CD14-positive monocyte (primary cell): ENCODE results near the gene CEP112. TPM values are rescaled to one million over a fixed set of nuclear protein-coding genes. Genes with fewer than 3 reads are reported as not detected.
A peak's percentile ranks its signal among the peaks of the same experiment; 100 is the strongest.

Experiments used
- DNase-seq, 3 donors: peaks; one replicate each; pipeline ENCODE4 v3.0.0-alpha.2; 2011 to 2022
- H2AFZ ChIP-seq: 2 replicates; pipeline ENCODE4 v1.6.0; 2012; ENCODE audit warnings: mild to moderate bottlenecking, low read depth, low read length, inconsistent platforms; ENCODE audit not compliant: insufficient read depth, poor library complexity, severe bottlenecking
- H3K27ac ChIP-seq, 2 donors: 1 replicate in 1 of 2; 2 replicates in 1 of 2; pipeline ENCODE4 v1.5.1; 2012 to 2013; ENCODE audit warnings: low read length in 2 of 2, control low read depth in 1 of 2, inconsistent platforms in 1 of 2, low read depth in 1 of 2, mild to moderate bottlenecking in 1 of 2
- H3K27me3 ChIP-seq, 2 donors: one replicate each; pipeline versions ENCODE4 v1.6.0 to v1.6.1; 2011 to 2013; ENCODE audit warnings: low read length in 2 of 2; ENCODE audit not compliant: control insufficient read depth in 2 of 2, insufficient read depth in 2 of 2
- H3K36me3 ChIP-seq, 2 donors: replicated peaks in 1 of 2; 1 replicate in 1 of 2; 2 replicates in 1 of 2; pipeline versions ENCODE4 v1.5.1 to v1.6.1; 2012 to 2013; ENCODE audit warnings: low read length in 2 of 2, control low read depth in 1 of 2, inconsistent platforms in 1 of 2, mild to moderate bottlenecking in 1 of 2; ENCODE audit not compliant: insufficient read depth in 2 of 2, control insufficient read depth in 1 of 2
- H3K4me1 ChIP-seq, 2 donors: 1 replicate in 1 of 2; 2 replicates in 1 of 2; pipeline versions ENCODE4 v1.5.1 to v1.6.1; 2012 to 2013; ENCODE audit warnings: low read length in 2 of 2, control low read depth in 1 of 2, inconsistent platforms in 1 of 2, mild to moderate bottlenecking in 1 of 2, moderate library complexity in 1 of 2; ENCODE audit not compliant: insufficient read depth in 2 of 2, control insufficient read depth in 1 of 2
- H3K4me2 ChIP-seq: replicated peaks from 2 replicates; pipeline ENCODE3; 2012; ENCODE audit warnings: low read length, moderate library complexity, mild to moderate bottlenecking; ENCODE audit not compliant: poor library complexity, severe bottlenecking; ENCODE audit errors: extremely low read depth
- H3K4me3 ChIP-seq, 3 experiments: fragments of 200-600 bp in 1 of 3; sonication (generic) in 1 of 3; replicated peaks in 1 of 3; 1 replicate in 2 of 3; 2 replicates in 1 of 3; pipeline ENCODE4 v1.5.1; 2011 to 2013; ENCODE audit warnings: low read length in 3 of 3, mild to moderate bottlenecking in 3 of 3, control low read depth in 2 of 3, low read depth in 2 of 3, inconsistent platforms in 1 of 3, moderate library complexity in 1 of 3
- H3K79me2 ChIP-seq: 2 replicates; pipeline ENCODE4 v1.6.0; 2012; ENCODE audit warnings: mild to moderate bottlenecking, control low read depth, inconsistent platforms, low read length, moderate library complexity; ENCODE audit not compliant: insufficient read depth
- H3K9ac ChIP-seq: 2 replicates; pipeline ENCODE4 v1.6.0; 2017; ENCODE audit warnings: low read length, mild to moderate bottlenecking; ENCODE audit not compliant: insufficient read depth, poor library complexity, severe bottlenecking
- H3K9me3 ChIP-seq, 2 donors: replicated peaks in 1 of 2; 1 replicate in 1 of 2; 2 replicates in 1 of 2; pipeline versions ENCODE4 v1.5.1 to v1.6.1; 2012 to 2013; ENCODE audit warnings: low read length in 2 of 2, control low read depth in 1 of 2; ENCODE audit not compliant: control insufficient read depth in 1 of 2, insufficient read depth in 1 of 2
- H4K20me1 ChIP-seq: 2 replicates; pipeline ENCODE4 v1.6.0; 2012; ENCODE audit warnings: mild to moderate bottlenecking, low read length, control low read depth, moderate library complexity; ENCODE audit not compliant: insufficient read depth
- H3K27ac Mint-ChIP-seq, 7 donors: one replicate each; pipeline ENCODE4 v1.8.0; 2020; ENCODE audit warnings: mild to moderate bottlenecking in 7 of 7, mixed read lengths in 7 of 7, moderate library complexity in 6 of 7, inconsistent platforms in 2 of 7
- H3K27me3 Mint-ChIP-seq, 3 donors: one replicate each; pipeline ENCODE4 v1.8.0; 2021 to 2022; ENCODE audit warnings: low read depth in 3 of 3, mild to moderate bottlenecking in 3 of 3, mixed read lengths in 3 of 3, moderate library complexity in 3 of 3, inconsistent platforms in 1 of 3
- H3K36me3 Mint-ChIP-seq, 2 donors: one replicate each; pipeline ENCODE4 v1.8.0; 2020; ENCODE audit warnings: mixed read lengths in 2 of 2, inconsistent platforms in 1 of 2, mild to moderate bottlenecking in 1 of 2
- H3K4me1 Mint-ChIP-seq: one replicate; pipeline ENCODE4 v1.8.0; 2020; ENCODE audit warnings: mild to moderate bottlenecking, mixed read lengths
- H3K4me3 Mint-ChIP-seq, 2 donors: one replicate each; pipeline ENCODE4 v1.8.0; 2020; ENCODE audit warnings: mild to moderate bottlenecking in 2 of 2, mixed read lengths in 2 of 2, moderate library complexity in 1 of 2
- H3K9me3 Mint-ChIP-seq, 7 donors: one replicate each; pipeline ENCODE4 v1.8.0; 2020 to 2022; ENCODE audit warnings: mixed read lengths in 7 of 7, mild to moderate bottlenecking in 6 of 7, moderate library complexity in 6 of 7, inconsistent platforms in 2 of 7
- CTCF ChIP-seq: fragments of 200-600 bp; IDR thresholded peaks from one replicate; pipeline ENCODE4 v1.8.0; 2022; ENCODE audit warnings: antibody characterized with exemption, mild to moderate bottlenecking
- WGBS: methylation state at CpG from one replicate; pipeline ENCODE4 v1.1.5; 2013; ENCODE audit warnings: missing lambda C conversion rate; ENCODE audit not compliant: insufficient coverage; 5-methylcytosine and 5-hydroxymethylcytosine counted together
- intact Hi-C, 2 donors: fragments of 100-400 bp; cut with micrococcal nuclease; formaldehyde crosslinking; loops; one replicate each; pipeline versions ENCODE4 v1.15.0 to v1.15.1; 2023
- polyA plus RNA-seq, 3 donors: library from polyadenylated mRNA; depleted of rRNA in 1 of 3; unstranded in 2 of 3; stranded (reverse) in 1 of 3; fragments of 300-500 nt in 2 of 3; fragments of >200 nt in 1 of 3; fragmentation: Illumina TruSeq in 2 of 3; gene quantifications; 1 replicate in 2 of 3; 2 replicates in 1 of 3; pipeline ENCODE4 v1.2.3, GENCODE V29; 2012 to 2021

CEP112 gene
- polyA plus RNA-seq, 3 donors: 0.10 TPM; not detected in 2

- H3K27me3 ChIP-seq: peaks cover 0 to 13% of the 10 kb centered on the region in 2 donors
- H3K9me3 Mint-ChIP-seq: peaks cover 0 to 2% (median 0%) of the 10 kb centered on the region in 7 donors
- WGBS: 2% methylated on average over 6 of the region's 10 CpGs
- peak overlapping the region; percentile 67 for H3K9ac ChIP-seq
- H3K4me2 ChIP-seq: peak overlapping the region; percentile 80
- H3K4me1 Mint-ChIP-seq: peaks cover 13% of the 10 kb centered on the region
- peaks cover 7 to 14% of the 10 kb centered on the region in 2 donors for H3K4me1 ChIP-seq
- H3K27ac ChIP-seq: no peak overlapping the region
- peak; percentile 6 for TF ChIP-seq CTCF
- no peaks in the 10 kb centered on the region for H4K20me1 ChIP-seq
- no peaks in the 10 kb centered on the region for H3K79me2 ChIP-seq
- intact Hi-C loops: no loop called here
- DNase-seq: no peak
- peak overlapping the region in 1 of 7 donors; percentile 8 for H3K27ac Mint-ChIP-seq
- peak overlapping the region; percentile 30 to 79 (median 55) for H3K4me3 ChIP-seq
- H3K36me3 ChIP-seq: no peaks in the 10 kb centered on the region
- H3K9me3 ChIP-seq: no peaks in the 10 kb centered on the region
- peaks cover 0 to 2% of the 10 kb centered on the region in 2 donors for H3K36me3 Mint-ChIP-seq
- peak overlapping the region; percentile 82 to 91 for H3K4me3 Mint-ChIP-seq
- peak overlapping the region; percentile 85 for H2AFZ ChIP-seq
- peaks cover 0 to 19% (median 7%) of the 10 kb centered on the region in 3 donors for H3K27me3 Mint-ChIP-seq
Measured at GRCh38 chr17:66192378-66192687, 400 bp upstream of the CEP112 start.

GRCh38 chr17:66190738-66191592 is 968 bp downstream of the CEP112 start:
- no peak for TF ChIP-seq CTCF

More at GRCh38 chr17:66190738-66191592, 968 bp downstream of the CEP112 start:
- peaks cover 0 to 13% of the 10 kb centered on the region in 2 donors for H3K27me3 ChIP-seq
- Mint-ChIP-seq H3K4me3 (peak overlapping the region; percentile 82 to 91), H3K36me3 (peaks cover 0 to 2% of the 10 kb centered on the region in 2 donors), H3K27ac (peak overlapping the region in 2 of 7 donors; percentile 11 to 47), H3K4me1 (peaks cover 13% of the 10 kb centered on the region), H3K27me3 (peaks cover 0 to 13% (median 7%) of the 10 kb centered on the region in 3 donors), H3K9me3 (peaks cover 0 to 2% (median 0%) of the 10 kb centered on the region in 7 donors)
- H3K4me3 ChIP-seq: peak overlapping the region; percentile 30 to 79 (median 55)
- H3K27ac ChIP-seq: no peak overlapping the region
- no peaks in the 10 kb centered on the region for H4K20me1 ChIP-seq
- H3K9me3 ChIP-seq: no peaks in the 10 kb centered on the region
- H3K9ac ChIP-seq: peak overlapping the region; percentile 67
- H3K4me1 ChIP-seq: peaks cover 7 to 14% of the 10 kb centered on the region in 2 donors
- 54% methylated on average over 13 of the region's 16 CpGs for WGBS
- intact Hi-C loops: no loop called here
- H3K79me2 ChIP-seq: no peaks in the 10 kb centered on the region
- H3K36me3 ChIP-seq: no peaks in the 10 kb centered on the region
- H3K4me2 ChIP-seq: peak overlapping the region; percentile 80
- peak overlapping the region; percentile 85 for H2AFZ ChIP-seq
- no peak for DNase-seq
